Caco-2 (cell line): ENCODE results near the gene KLK15. TPM values are rescaled to one million over a fixed set of nuclear protein-coding genes. Genes with fewer than 3 reads are reported as not detected.

Experiments
- BruUV-seq: library from RNA; stranded (reverse); fragments of 400-500 nt; replicated peaks from 2 replicates; lab custom pipeline; 2021; lab: Mats Ljungman, UMichigan
- CTCF ChIA-PET: fragments of 300-600 bp; sonication (Branson Sonifier 250); formaldehyde crosslinking; loops from one replicate; lab custom pipeline; 2022; ENCODE audit warnings: antibody characterized with exemption; lab: Charles Lee
- POLR2A ChIA-PET: fragments of 300-600 bp; sonication (Branson Sonifier 250); formaldehyde crosslinking; loops from one replicate; lab custom pipeline; 2022; ENCODE audit warnings: antibody characterized with exemption; lab: Charles Lee
- DNase-seq, 2 experiments: peaks; one replicate each; pipeline versions ENCODE4 v3.0.0 to v3.0.0-alpha.2; 2020 to 2022
- H3K27me3 ChIP-seq: replicated peaks from 2 replicates; pipeline ENCODE4 v1.6.0; 2011; ENCODE audit warnings: low read length; ENCODE audit not compliant: control insufficient read depth, insufficient read depth
- H3K36me3 ChIP-seq: 2 replicates; pipeline ENCODE4 v1.5.1; 2011; ENCODE audit warnings: low read length; ENCODE audit not compliant: control insufficient read depth, insufficient read depth
- H3K4me1 ChIP-seq: fragments of 250-450 bp; sonication (Bioruptor Pico); 2 replicates; pipeline ENCODE4 v1.5.1; 2020; ENCODE audit warnings: mild to moderate bottlenecking
- H3K4me3 ChIP-seq: 2 replicates; pipeline ENCODE4 v1.5.1; 2011; ENCODE audit warnings: low read depth, mild to moderate bottlenecking, control low read depth, low read length
- H3K9me3 ChIP-seq: fragments of 250-450 bp; sonication (Bioruptor Pico); 2 replicates; pipeline ENCODE4 v1.5.1; 2020; ENCODE audit warnings: mild to moderate bottlenecking, moderate library complexity
- H3K27ac Mint-ChIP-seq: one replicate; pipeline ENCODE4 v1.8.0; 2022; ENCODE audit warnings: mixed read lengths; ENCODE audit not compliant: unreplicated experiment
- H3K27me3 Mint-ChIP-seq: one replicate; pipeline ENCODE4 v1.8.0; 2022; ENCODE audit warnings: mixed read lengths; ENCODE audit not compliant: insufficient read depth, unreplicated experiment
- H3K36me3 Mint-ChIP-seq: one replicate; pipeline ENCODE4 v1.8.0; 2022; ENCODE audit warnings: mild to moderate bottlenecking, mixed read lengths; ENCODE audit not compliant: insufficient read depth, unreplicated experiment
- H3K4me1 Mint-ChIP-seq: one replicate; pipeline ENCODE4 v1.8.0; 2022; ENCODE audit warnings: low read depth, mixed read lengths; ENCODE audit not compliant: unreplicated experiment
- H3K4me3 Mint-ChIP-seq: one replicate; pipeline ENCODE4 v1.8.0; 2022; ENCODE audit warnings: mild to moderate bottlenecking, moderate library complexity, mixed read lengths; ENCODE audit not compliant: unreplicated experiment
- H3K9me3 Mint-ChIP-seq: one replicate; pipeline ENCODE4 v1.8.0; 2022; ENCODE audit warnings: mixed read lengths; ENCODE audit not compliant: unreplicated experiment
- CTCF ChIP-seq, 2 experiments: fragments of 200-600 bp in 1 of 2; IDR thresholded peaks; 1 replicate in 1 of 2; 2 replicates in 1 of 2; pipeline versions ENCODE4 v1.5.1 to v1.8.0; 2011 to 2022; ENCODE audit warnings: antibody characterized with exemption in 1 of 2, control low read depth in 1 of 2, inconsistent platforms in 1 of 2, low read depth in 1 of 2, low read length in 1 of 2, mild to moderate bottlenecking in 1 of 2, moderate library complexity in 1 of 2; ENCODE audit not compliant: insufficient read depth in 1 of 2, severe bottlenecking in 1 of 2, unreplicated experiment in 1 of 2
- intact Hi-C: fragments of 100-400 bp; cut with micrococcal nuclease; formaldehyde crosslinking; loops from one replicate; pipeline ENCODE4 v1.10.0; 2022; ENCODE audit not compliant: unreplicated experiment
- total RNA-seq: library from RNA; stranded (reverse); gene quantifications from 2 replicates; pipeline ENCODE4 v1.2.3, GENCODE V29; 2022

The KLK15 gene
- total RNA-seq, 1 experiment from 2014 or later, result not detected

- POLR2A ChIA-PET, result no interaction called here
- no peak for DNase-seq
- Mint-ChIP-seq H3K36me3 (peaks cover 16% of the 10 kb centered on the region), H3K27me3 (peaks cover 19% of the 10 kb centered on the region), H3K4me1 (no peaks in the 10 kb centered on the region), H3K27ac (no peak overlapping the region), H3K4me3 (no peak overlapping the region), H3K9me3 (no peaks in the 10 kb centered on the region)
- Histone ChIP-seq H3K4me3 (no peak overlapping the region), H3K4me1 (no peaks in the 10 kb centered on the region), H3K9me3 (no peaks in the 10 kb centered on the region), H3K27me3 (no peaks in the 10 kb centered on the region), H3K36me3 (no peaks in the 10 kb centered on the region)
- CTCF ChIA-PET, result no interaction called here
- no TSS peak for BruUV-seq
- intact Hi-C loops, result no loop called here
- no peak for TF ChIP-seq CTCF (IDR thresholded peaks at IDR 0.05; ENCODE audit: insufficient read depth in 1 of 2, low read depth in 1 of 2, low read length in 1 of 2, severe bottlenecking in 1 of 2, unreplicated experiment in 1 of 2)
Observed at GRCh38 chr19:50829801-50830200, 3.6 kb downstream of the KLK15 start.

- Mint-ChIP-seq H3K27me3 (peaks cover 16% of the 10 kb centered on the region), H3K4me1 (no peaks in the 10 kb centered on the region), H3K27ac (no peak overlapping the region), H3K9me3 (no peaks in the 10 kb centered on the region), H3K36me3 (peaks cover 10% of the 10 kb centered on the region), H3K4me3 (no peak overlapping the region)
- Histone ChIP-seq H3K36me3 (no peaks in the 10 kb centered on the region), H3K4me1 (0 out of 2 replicates have a peak, but pooled peaks cover 5% of the 10 kb centered on the region), H3K9me3 (no peaks in the 10 kb centered on the region), H3K27me3 (no peaks in the 10 kb centered on the region), H3K4me3 (no peak overlapping the region)
- POLR2A ChIA-PET, result no interaction called here
- CTCF ChIA-PET, result no interaction called here
- no peak for TF ChIP-seq CTCF (IDR thresholded peaks at IDR 0.05; ENCODE audit: insufficient read depth in 1 of 2, low read depth in 1 of 2, low read length in 1 of 2, severe bottlenecking in 1 of 2, unreplicated experiment in 1 of 2)
- intact Hi-C loops, result no loop called here
- DNase-seq, result no peak
- BruUV-seq, result no TSS peak
Observed at GRCh38 chr19:50827476-50827875, 5.9 kb downstream of the KLK15 start.

DNA sequence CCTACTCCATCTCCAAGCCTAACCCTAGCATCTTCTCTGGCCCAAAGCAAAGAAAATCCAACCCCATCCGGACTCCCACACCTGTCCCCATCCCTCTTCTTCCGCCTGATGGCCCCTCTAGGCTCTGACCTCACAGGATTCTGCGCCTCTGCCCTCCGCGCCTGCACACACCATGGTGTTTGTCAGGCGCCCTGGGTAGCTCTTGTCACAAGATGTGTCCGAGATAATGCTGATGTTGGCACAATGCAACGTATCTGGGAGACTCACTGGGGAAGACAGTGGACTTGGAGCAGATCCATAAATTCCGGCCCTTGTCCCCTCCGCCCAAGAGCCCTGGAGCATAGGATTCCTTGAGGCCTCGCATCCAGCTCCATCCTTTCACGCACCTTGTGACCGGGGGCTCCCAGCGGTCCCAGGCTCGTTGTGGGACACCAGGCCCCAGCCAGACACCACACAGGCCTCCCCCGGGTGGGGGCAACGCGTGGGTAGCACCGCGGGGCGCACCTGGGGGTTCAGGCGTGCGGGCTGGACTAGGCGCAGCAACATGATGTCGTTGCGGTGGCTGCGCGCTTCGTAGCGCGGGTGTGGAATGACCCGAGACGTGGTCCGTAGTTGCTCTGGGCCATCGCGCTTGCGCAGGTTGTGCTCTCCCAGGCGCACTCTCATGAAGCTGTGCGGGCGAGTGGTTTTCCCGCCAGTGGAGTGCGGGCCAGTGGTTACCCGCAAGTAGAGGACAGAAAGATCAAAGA lies 6.7 kb downstream of the KLK15 start:
- Mint-ChIP-seq H3K4me3 (no peak overlapping the region), H3K9me3 (no peaks in the 10 kb centered on the region), H3K36me3 (peaks cover 7% of the 10 kb centered on the region), H3K27me3 (peaks cover 16% of the 10 kb centered on the region), H3K27ac (no peak overlapping the region), H3K4me1 (no peaks in the 10 kb centered on the region)
- H3K27me3 ChIP-seq, result no peaks in the 10 kb centered on the region
- intact Hi-C loops, result no loop called here
- ChIA-PET POLR2A (no interaction called here), CTCF (no interaction called here)
- H3K4me1 ChIP-seq, result 0 out of 2 replicates have a peak, but pooled peaks cover 5% of the 10 kb centered on the region
- no TSS peak for BruUV-seq
- H3K4me3 ChIP-seq, result no peak overlapping the region
- H3K36me3 ChIP-seq, result no peaks in the 10 kb centered on the region
- no peaks in the 10 kb centered on the region for H3K9me3 ChIP-seq
- DNase-seq, result no peak
- TF ChIP-seq CTCF (IDR thresholded peaks at IDR 0.05; ENCODE audit: insufficient read depth in 1 of 2, low read depth in 1 of 2, low read length in 1 of 2, severe bottlenecking in 1 of 2, unreplicated experiment in 1 of 2), result no peak
